Activated naive CD8-positive, alpha-beta T cell treated with anti-CD3 and anti-CD28 coated beads, Interleukin-2, amount 10 ng/mL, durations not matched to agents 7 days and 5 days (primary cell): ENCODE measurements around the gene FSHR. TPM values are rescaled to one million over a fixed set of nuclear protein-coding genes. Genes with fewer than 3 reads are reported as not detected.

Source experiments
- ATAC-seq: fragments of 150-1000 bp; cut with Tn5 transposase; one replicate; pipeline ENCODE4 v1.10.0; 2021; ENCODE audit warnings: low read depth, moderate library complexity
- POLR2A ChIA-PET: fragments of 350-600 bp; sonication (Branson Sonifier 250); formaldehyde crosslinking; loops from one replicate; lab custom pipeline; 2021; ENCODE audit warnings: antibody characterized with exemption; lab: Charles Lee
- DNase-seq: peaks from one replicate; pipeline ENCODE4 v3.0.0; 2021
- H3K27ac Mint-ChIP-seq: one replicate; pipeline ENCODE4 v1.8.0; 2022; ENCODE audit warnings: mild to moderate bottlenecking, mixed read lengths
- H3K27me3 Mint-ChIP-seq: one replicate; pipeline ENCODE4 v1.8.0; 2022; ENCODE audit warnings: mild to moderate bottlenecking, moderate library complexity, mixed read lengths
- H3K36me3 Mint-ChIP-seq: one replicate; pipeline ENCODE4 v1.8.0; 2021; ENCODE audit warnings: mild to moderate bottlenecking, mixed read lengths
- H3K4me1 Mint-ChIP-seq: one replicate; pipeline ENCODE4 v1.8.0; 2021; ENCODE audit warnings: mixed read lengths
- H3K4me3 Mint-ChIP-seq: one replicate; pipeline ENCODE4 v1.8.0; 2022; ENCODE audit warnings: mild to moderate bottlenecking, moderate library complexity, mixed read lengths
- H3K9me3 Mint-ChIP-seq: one replicate; pipeline ENCODE4 v1.8.0; 2021; ENCODE audit warnings: mixed read lengths
- total RNA-seq, 2 experiments: library from RNA; stranded (reverse); gene quantifications; one replicate each; pipeline ENCODE4 v1.2.3, GENCODE V29; 2021

The FSHR gene
- total RNA-seq, 2 experiments from 2014 or later = not detected

DNA sequence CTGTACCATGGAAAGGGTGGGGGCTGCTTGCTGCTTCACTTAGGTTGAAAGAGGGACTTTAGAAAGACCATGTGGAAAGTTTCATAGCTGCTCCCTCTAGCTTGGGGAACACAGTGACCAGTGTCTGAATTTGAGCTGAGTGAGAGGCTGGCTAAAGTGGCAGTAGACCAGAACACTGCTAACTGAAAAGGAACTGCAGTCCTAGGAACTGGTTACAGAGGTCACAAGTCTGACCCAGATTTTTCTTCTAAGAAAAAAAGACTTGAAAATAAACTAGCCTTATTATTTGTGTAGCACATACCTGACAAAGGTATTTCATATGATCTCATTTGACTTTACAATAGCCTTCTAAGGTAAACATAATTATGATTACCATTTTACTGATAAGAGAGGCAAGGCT lies 153.6 kb downstream of the FSHR start:
- POLR2A ChIA-PET = no interaction called here
- Mint-ChIP-seq H3K4me1 (no peaks in the 10 kb centered on the region), H3K36me3 (no peaks in the 10 kb centered on the region), H3K27me3 (no peaks in the 10 kb centered on the region), H3K4me3 (no peak overlapping the region), H3K27ac (no peak overlapping the region), H3K9me3 (no peaks in the 10 kb centered on the region)
- no peak for ATAC-seq
- DNase-seq = no peak

DNA sequence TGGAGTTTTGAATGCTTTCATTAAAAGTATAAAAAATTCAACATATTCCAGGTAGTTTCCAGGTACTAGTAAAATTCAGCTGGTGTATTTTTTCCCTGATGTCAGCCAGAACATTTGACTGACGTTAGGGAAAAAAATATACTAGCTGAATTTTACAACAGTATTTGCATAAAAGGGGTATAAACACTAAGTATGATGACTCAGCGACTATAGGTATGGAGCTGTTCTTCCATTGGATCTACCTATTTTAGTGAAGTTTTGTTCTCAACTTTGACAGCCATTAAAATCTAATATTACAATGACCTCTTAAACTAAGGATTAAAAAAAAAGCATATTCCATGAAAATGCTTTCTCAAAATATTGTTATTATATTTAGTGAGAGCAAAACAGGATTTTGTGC lies 155.9 kb downstream of the FSHR start:
- no peaks in the 10 kb centered on the region for H3K9me3 Mint-ChIP-seq
- H3K27ac Mint-ChIP-seq = no peak overlapping the region
- POLR2A ChIA-PET = no interaction called here
- ATAC-seq (no peak), DNase-seq (no peak)
- H3K27me3 Mint-ChIP-seq = no peaks in the 10 kb centered on the region
- no peaks in the 10 kb centered on the region for H3K4me1 Mint-ChIP-seq
- H3K4me3 Mint-ChIP-seq = no peak overlapping the region
- H3K36me3 Mint-ChIP-seq = no peaks in the 10 kb centered on the region

DNA sequence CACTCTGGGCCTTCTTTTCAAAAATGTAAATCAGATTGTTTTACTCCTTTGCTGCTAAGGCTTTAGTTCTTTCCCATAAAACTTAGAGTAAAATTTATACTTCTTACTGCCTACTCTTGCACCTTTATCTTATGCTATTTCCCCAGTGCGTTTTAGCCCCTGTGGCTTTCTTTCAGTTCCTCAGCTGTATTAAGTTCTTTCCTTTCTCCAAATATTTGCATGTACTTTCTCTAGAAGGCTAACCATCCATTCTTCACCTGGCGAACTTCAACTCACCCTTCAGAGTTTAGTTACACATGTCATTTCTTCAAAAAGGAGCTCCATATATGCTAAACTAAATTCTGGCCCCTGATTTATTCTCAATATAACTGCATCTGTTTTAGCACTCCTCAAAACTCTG lies 160.7 kb downstream of the FSHR start:
- no peak for DNase-seq
- Mint-ChIP-seq H3K36me3 (no peaks in the 10 kb centered on the region), H3K9me3 (no peaks in the 10 kb centered on the region), H3K27ac (no peak overlapping the region), H3K4me3 (no peak overlapping the region), H3K4me1 (no peaks in the 10 kb centered on the region), H3K27me3 (no peaks in the 10 kb centered on the region)
- no peak for ATAC-seq
- POLR2A ChIA-PET = no interaction called here

DNA sequence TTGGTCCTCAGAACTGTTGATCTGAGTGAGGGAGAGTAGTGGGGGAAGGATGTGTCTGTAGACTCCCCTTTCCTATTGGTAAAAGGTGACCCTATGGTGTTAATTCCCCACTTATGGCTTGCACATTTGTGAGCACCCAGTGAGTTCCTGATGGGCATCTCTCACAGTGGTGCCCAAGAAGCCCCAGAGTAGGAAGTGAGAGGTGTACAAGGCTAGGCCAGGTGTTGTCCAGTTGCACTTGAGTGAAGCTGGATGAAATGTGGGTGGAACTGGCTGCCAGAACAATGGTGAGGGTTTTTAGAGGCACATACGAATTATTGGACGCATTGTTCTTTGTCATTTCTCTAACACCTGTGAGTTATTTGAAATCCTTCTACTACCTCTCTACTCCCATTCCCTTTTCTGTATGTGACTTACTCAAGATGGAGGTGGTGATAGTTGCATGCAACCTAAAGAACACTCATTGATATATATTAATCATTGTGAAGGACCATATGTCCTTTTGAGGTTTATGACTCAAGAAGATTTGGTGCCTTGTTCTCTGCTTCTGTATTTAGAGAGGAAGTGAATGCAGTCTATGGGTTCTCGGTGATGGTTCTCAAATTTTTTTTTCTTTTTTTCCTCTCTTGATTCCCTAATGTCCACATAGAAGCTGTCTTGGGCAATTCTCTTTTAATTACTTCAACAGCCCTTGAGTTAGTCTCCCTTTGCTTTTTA lies 162.7 kb downstream of the FSHR start:
- Mint-ChIP-seq H3K4me1 (no peaks in the 10 kb centered on the region), H3K36me3 (no peaks in the 10 kb centered on the region), H3K9me3 (no peaks in the 10 kb centered on the region), H3K27me3 (no peaks in the 10 kb centered on the region), H3K27ac (no peak overlapping the region), H3K4me3 (no peak overlapping the region)
- POLR2A ChIA-PET = interaction anchor here (0.8 kb wide), 1 partner anchor 40 kb away, joined by 3 read pairs; no protein-coding TSS in a partner anchor
- ATAC-seq (no peak), DNase-seq (no peak)

DNA sequence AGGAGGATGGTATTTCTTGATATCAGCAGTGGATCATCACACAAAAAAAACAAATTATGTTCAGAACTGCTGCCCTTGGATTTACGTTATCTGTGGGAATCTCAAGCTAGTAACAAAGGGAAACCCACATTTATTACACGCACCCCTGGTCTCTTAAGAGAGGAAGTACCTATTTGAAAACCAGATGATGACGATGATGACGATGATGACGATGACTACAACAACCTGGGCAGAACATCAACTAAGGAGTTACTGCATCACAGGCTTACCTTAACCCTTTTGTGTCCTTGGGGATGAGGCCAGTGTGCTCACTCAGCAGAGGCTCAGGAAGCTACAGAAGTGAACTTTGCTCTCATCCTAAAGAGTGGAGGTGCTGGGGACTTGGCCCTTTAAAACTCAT lies 169.4 kb downstream of the FSHR start:
- ATAC-seq (no peak), DNase-seq (no peak)
- Mint-ChIP-seq H3K36me3 (no peaks in the 10 kb centered on the region), H3K27ac (no peak overlapping the region), H3K4me3 (no peak overlapping the region), H3K4me1 (no peaks in the 10 kb centered on the region), H3K9me3 (no peaks in the 10 kb centered on the region), H3K27me3 (no peaks in the 10 kb centered on the region)
- POLR2A ChIA-PET = no interaction called here

DNA sequence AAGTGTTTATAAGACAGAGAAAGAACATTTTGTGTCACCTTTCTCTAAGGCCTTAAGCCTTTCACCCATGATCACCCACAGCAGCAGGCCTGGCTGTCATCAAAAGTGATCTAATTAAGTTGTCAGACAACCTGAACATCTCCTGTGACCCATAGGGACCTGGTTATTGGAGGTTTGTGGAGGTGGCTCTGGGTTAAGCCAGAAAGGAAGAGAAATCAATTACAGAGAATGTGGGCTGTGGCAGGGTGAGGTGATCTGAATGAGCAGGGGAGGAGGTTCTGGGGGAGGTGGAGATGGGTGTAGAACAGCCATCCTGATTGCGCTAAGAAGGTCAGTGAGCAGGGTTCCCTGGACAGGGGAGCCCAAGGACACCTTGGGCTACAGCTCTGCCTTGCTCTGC lies 170.8 kb downstream of the FSHR start:
- POLR2A ChIA-PET = no interaction called here

DNA sequence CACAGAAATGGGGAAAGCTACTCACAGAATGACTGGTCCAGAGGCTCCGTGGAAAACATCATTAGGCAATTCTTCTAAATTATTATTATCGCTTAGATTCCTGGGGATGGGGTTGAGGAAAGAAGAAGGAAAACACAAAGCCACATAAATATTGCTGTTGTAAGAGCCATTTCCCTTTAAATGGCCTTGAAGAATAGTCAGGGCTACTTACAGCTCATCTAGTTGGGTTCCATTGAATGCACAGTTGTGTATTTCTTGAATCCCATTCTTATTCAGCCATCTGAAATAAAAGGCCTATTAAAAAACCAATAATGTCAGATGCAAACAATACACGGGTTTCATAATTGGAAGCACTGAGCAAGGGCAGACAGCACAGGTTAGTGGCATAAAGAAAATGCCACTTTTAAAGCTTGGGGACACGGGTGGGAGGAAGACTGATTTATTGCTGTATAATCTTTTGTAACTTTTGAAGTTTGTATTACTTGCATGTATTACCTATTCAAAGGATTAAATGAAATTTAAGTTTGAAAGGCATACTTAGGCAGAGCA lies 171.4 kb downstream of the FSHR start:
- POLR2A ChIA-PET = no interaction called here
- H3K4me3 Mint-ChIP-seq = no peak overlapping the region
- H3K4me1 Mint-ChIP-seq = no peaks in the 10 kb centered on the region
- no peak for ATAC-seq
- H3K27me3 Mint-ChIP-seq = no peaks in the 10 kb centered on the region
- H3K9me3 Mint-ChIP-seq = no peaks in the 10 kb centered on the region
- H3K36me3 Mint-ChIP-seq = no peaks in the 10 kb centered on the region
- DNase-seq = no peak
- no peak overlapping the region for H3K27ac Mint-ChIP-seq

More for the DNA sequence above, 170.8 kb downstream of the FSHR start:
- no peaks in the 10 kb centered on the region for H3K4me1 Mint-ChIP-seq
- H3K9me3 Mint-ChIP-seq = no peaks in the 10 kb centered on the region
- no peaks in the 10 kb centered on the region for H3K27me3 Mint-ChIP-seq
- H3K27ac Mint-ChIP-seq = no peak overlapping the region
- DNase-seq (no peak), ATAC-seq (no peak)
- no peak overlapping the region for H3K4me3 Mint-ChIP-seq
- H3K36me3 Mint-ChIP-seq = no peaks in the 10 kb centered on the region

DNA sequence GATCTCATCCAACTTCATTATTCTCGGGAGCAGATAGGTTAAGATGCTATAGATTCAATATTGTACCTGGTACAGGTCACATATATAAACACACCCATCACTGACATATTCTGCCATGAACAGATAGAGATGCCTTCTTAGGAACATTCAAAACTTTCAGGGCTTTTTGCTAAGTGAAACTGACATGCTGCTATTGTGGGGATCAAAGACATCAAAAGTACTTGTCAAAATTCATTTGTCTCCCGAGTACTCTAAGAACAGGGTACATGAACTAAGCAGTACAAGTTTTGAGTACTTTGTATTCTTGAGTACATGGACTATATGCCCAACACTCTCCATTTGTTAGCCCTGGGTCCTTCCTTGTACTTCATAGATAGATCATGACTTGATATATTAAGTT lies 173.5 kb downstream of the FSHR start:
- POLR2A ChIA-PET = no interaction called here
- Mint-ChIP-seq H3K27ac (no peak overlapping the region), H3K36me3 (no peaks in the 10 kb centered on the region), H3K4me3 (no peak overlapping the region), H3K27me3 (no peaks in the 10 kb centered on the region), H3K9me3 (no peaks in the 10 kb centered on the region), H3K4me1 (no peaks in the 10 kb centered on the region)
- DNase-seq = no peak
- ATAC-seq = no peak

DNA sequence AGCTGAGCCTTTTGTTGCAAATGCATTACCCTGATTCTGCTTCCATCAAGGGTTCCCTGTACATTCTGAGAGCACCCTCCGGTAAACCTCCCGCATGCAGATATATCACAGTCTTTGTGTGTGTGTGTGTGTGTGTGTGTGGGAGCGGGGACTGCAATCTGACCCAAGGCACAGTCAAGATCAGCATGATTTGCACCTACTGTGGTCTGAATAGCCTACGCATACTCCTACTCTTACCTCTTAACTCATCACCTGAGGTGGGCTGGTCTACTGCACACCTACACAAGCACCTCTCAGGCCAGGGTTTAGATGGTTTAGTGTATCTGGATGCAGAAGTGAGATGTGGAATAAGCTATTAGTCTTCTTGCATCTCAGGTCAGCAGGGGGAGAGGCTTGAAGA lies 174.6 kb downstream of the FSHR start:
- no peaks in the 10 kb centered on the region for H3K4me1 Mint-ChIP-seq
- H3K9me3 Mint-ChIP-seq = no peaks in the 10 kb centered on the region
- no peak overlapping the region for H3K4me3 Mint-ChIP-seq

DNA sequence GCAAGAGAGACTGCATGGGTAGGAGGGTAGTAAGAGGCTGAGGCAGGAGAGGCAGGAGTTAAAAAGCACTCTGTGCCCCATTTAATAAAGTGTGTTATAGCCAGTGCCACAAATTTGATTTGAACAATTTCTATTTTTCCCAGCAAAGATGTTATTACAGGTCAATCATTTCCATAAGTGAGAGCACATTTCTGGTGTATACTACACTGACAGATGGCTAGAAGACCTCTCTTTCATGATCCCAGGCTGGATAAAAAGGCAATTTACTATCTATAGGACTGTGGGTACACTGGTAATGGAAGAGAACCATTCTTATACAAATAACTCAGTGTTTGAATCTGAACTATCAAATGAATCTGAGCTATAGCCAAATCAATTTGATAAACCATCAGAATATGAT lies 176.2 kb downstream of the FSHR start:
- no peaks in the 10 kb centered on the region for H3K27me3 Mint-ChIP-seq
- H3K4me1 Mint-ChIP-seq = no peaks in the 10 kb centered on the region
- H3K9me3 Mint-ChIP-seq = no peaks in the 10 kb centered on the region
- H3K4me3 Mint-ChIP-seq = no peak overlapping the region
- H3K36me3 Mint-ChIP-seq = no peaks in the 10 kb centered on the region
- ATAC-seq (no peak), DNase-seq (no peak)
- no peak overlapping the region for H3K27ac Mint-ChIP-seq
- POLR2A ChIA-PET = no interaction called here

More for the DNA sequence above, 174.6 kb downstream of the FSHR start:
- Mint-ChIP-seq H3K36me3 (no peaks in the 10 kb centered on the region), H3K27me3 (no peaks in the 10 kb centered on the region), H3K27ac (no peak overlapping the region)
- no peak for ATAC-seq
- no peak for DNase-seq
- POLR2A ChIA-PET = no interaction called here

DNA sequence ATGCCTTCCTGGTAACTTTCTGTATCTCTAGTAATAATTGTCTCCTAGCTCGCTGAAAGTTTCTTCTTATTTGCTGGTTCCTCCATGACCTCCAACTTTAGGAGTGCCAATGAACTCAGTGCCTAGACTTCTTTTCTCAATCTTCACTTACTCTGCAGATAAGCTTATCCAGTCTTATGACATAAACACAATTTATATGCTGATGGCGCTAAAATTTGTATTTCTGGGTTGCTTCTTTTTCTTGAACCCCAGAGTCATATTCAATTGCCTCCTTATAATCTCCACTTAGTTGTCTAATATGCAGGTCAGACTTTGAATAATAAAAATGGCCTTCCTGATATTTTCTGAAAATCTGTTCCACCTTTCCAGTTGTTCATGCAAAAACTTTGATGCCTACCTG lies 182.5 kb downstream of the FSHR start:
- ATAC-seq = no peak
- no peaks in the 10 kb centered on the region for H3K36me3 Mint-ChIP-seq
- H3K9me3 Mint-ChIP-seq = no peaks in the 10 kb centered on the region

DNA sequence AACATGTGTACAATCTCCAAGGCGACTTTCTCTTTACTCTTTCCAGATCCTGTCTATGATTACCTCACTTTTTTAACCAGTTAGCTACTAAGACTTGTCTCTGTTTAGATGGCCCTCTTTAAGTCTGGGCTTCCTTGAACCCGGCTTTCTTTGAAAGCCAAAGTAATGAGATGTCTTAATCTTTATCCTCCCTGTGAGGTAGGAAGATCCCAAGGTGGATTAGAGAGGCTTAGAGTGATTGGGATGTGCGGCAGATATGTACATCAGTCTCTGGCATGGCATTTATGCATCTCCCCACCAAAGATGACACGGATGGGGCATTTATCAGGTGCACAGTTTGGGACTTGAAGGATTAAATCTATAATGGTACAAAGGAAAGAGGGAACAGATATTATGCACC lies 186.3 kb downstream of the FSHR start:
- no peak for DNase-seq
- H3K36me3 Mint-ChIP-seq = no peaks in the 10 kb centered on the region
- no peaks in the 10 kb centered on the region for H3K4me1 Mint-ChIP-seq
- H3K27ac Mint-ChIP-seq = no peak overlapping the region
- H3K27me3 Mint-ChIP-seq = no peaks in the 10 kb centered on the region
- H3K4me3 Mint-ChIP-seq = no peak overlapping the region
- POLR2A ChIA-PET = no interaction called here
- no peak for ATAC-seq
- H3K9me3 Mint-ChIP-seq = no peaks in the 10 kb centered on the region

More for the DNA sequence above, 182.5 kb downstream of the FSHR start:
- no peak for DNase-seq
- Mint-ChIP-seq H3K27me3 (no peaks in the 10 kb centered on the region), H3K27ac (no peak overlapping the region), H3K4me1 (no peaks in the 10 kb centered on the region), H3K4me3 (no peak overlapping the region)
- POLR2A ChIA-PET = no interaction called here

DNA sequence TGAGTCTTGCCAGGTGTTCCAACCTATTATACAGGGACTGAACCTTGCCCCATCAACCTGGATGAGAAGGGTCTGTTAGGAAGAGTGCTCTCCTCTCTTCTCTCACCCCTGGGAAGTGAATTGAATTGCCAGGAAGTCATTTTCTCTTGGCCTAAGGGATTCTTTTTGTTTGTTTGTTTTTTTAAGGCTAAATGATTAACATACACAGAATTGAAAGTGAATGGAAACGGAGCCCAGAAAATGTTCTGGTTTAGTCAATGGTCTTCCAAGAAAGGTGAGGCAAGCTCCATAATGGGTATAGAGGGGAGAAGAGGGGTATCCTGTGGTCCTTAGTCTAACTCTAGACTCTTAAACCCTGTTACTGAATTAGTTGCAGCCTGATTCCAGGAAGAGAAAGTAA lies 189.1 kb downstream of the FSHR start:
- no peaks in the 10 kb centered on the region for H3K36me3 Mint-ChIP-seq
- no peak for ATAC-seq

DNA sequence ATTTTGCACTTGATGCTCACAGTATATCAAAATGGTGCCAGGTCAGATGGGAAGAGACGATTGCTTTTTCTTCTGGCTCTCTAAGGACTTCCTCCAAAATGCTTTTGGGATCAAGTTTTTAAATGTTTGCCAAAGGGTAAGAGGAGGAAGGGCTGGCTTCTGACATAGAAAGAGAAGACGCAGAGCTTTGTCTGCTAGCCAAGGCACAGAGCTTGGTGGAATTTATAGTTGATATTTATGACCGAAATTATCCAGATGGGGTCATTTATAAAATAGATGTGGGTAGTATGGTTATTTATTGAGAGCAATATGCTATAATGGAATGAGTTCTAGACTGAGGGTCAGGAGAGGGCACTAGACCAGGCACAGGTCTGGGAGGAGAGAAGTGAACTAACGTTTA lies 193.3 kb downstream of the FSHR start:
- POLR2A ChIA-PET = no interaction called here
- no peak for ATAC-seq
- no peak overlapping the region for H3K4me3 Mint-ChIP-seq
- no peak for DNase-seq
- H3K9me3 Mint-ChIP-seq = no peaks in the 10 kb centered on the region
- no peaks in the 10 kb centered on the region for H3K36me3 Mint-ChIP-seq
- no peaks in the 10 kb centered on the region for H3K4me1 Mint-ChIP-seq
- H3K27me3 Mint-ChIP-seq = no peaks in the 10 kb centered on the region
- H3K27ac Mint-ChIP-seq = no peak overlapping the region

More for the DNA sequence above, 189.1 kb downstream of the FSHR start:
- no peak for DNase-seq
- POLR2A ChIA-PET = no interaction called here
- Mint-ChIP-seq H3K4me3 (no peak overlapping the region), H3K27me3 (no peaks in the 10 kb centered on the region), H3K9me3 (no peaks in the 10 kb centered on the region), H3K4me1 (no peaks in the 10 kb centered on the region), H3K27ac (no peak overlapping the region)
